Sigmoid colon (tissue), 7 donors: ENCODE results near the gene SRGN. TPM values are rescaled to one million over a fixed set of nuclear protein-coding genes. Genes with fewer than 3 reads are reported as not detected.
"Not testable (repeated sequence)": the region's sequence is repeated elsewhere in the genome, so short reads cannot be mapped to it uniquely, and the experiment has no call there.

Experiments
- DNase-seq: peaks from one replicate; pipeline ENCODE4 v3.0.0-alpha.2; 2019
- H3K27ac ChIP-seq, 4 donors: fragments of 200-600 bp; sonication (generic); one replicate each; pipeline ENCODE4 v1.5.1; 2016 to 2019; ENCODE audit warnings: mild to moderate bottlenecking in 1 of 4
- H3K27me3 ChIP-seq, 3 donors: fragments of 200-600 bp; sonication (generic); one replicate each; pipeline ENCODE4 v1.5.1; 2019; ENCODE audit warnings: mild to moderate bottlenecking in 1 of 3
- H3K36me3 ChIP-seq, 4 donors: fragments of 200-600 bp; sonication (generic); one replicate each; pipeline ENCODE4 v1.5.1; 2016 to 2019
- H3K4me1 ChIP-seq, 4 donors: fragments of 200-600 bp; sonication (generic); one replicate each; pipeline ENCODE4 v1.5.1; 2017 to 2019
- H3K4me3 ChIP-seq, 4 donors: fragments of 200-600 bp; sonication (generic); one replicate each; pipeline ENCODE4 v1.5.1; 2017 to 2019; ENCODE audit warnings: mild to moderate bottlenecking in 2 of 4, moderate library complexity in 1 of 4
- H3K9me3 ChIP-seq, 4 donors: fragments of 200-600 bp in 3 of 4; sonication (generic) in 3 of 4; one replicate each; pipeline versions ENCODE4 v1.5.1 to v1.6.1; 2013 to 2019
- EP300 ChIP-seq, 4 donors: sonication (generic); formaldehyde crosslinking; IDR thresholded peaks; one replicate each; pipeline ENCODE4 v1.6.1; 2017; ENCODE audit warnings: antibody characterized with exemption in 4 of 4
- POLR2A ChIP-seq, 2 donors: fragments of 450-650 bp; IDR thresholded peaks; one replicate each; pipeline ENCODE4 v1.6.1; 2016; ENCODE audit warnings: antibody characterized with exemption in 2 of 2, mild to moderate bottlenecking in 2 of 2, moderate library complexity in 2 of 2
- POLR2AphosphoS5 ChIP-seq, 4 donors: sonication (generic); formaldehyde crosslinking; IDR thresholded peaks; one replicate each; pipeline ENCODE4 v1.6.1; 2017; ENCODE audit warnings: antibody characterized with exemption in 4 of 4
- WGBS, 2 donors: extraction: QIAGEN DNeasy Blood & Tissue Kit; methylation state at CpG; one replicate each; pipeline ENCODE4 v1.1.7; 2013; 5-methylcytosine and 5-hydroxymethylcytosine counted together
- intact Hi-C: fragments of 100-400 bp; cut with DNase I; formaldehyde crosslinking; loops from one replicate; pipeline ENCODE4 v1.15.1; 2023
- polyA plus RNA-seq, 3 donors: library from polyadenylated mRNA; stranded (reverse); fragments of 200-250 nt; gene quantifications; one replicate each; pipeline ENCODE4 v1.2.3, GENCODE V29; 2013
- total RNA-seq, 4 donors: library from RNA; depleted of rRNA; stranded (reverse); fragments of >200 nt; gene quantifications; one replicate each; pipeline ENCODE4 v1.1.0, GENCODE V29; 2016
- TF ChIP-seq, protein P1 (sequence below), 4 experiments: fragments of 450-650 bp in 3 of 4; fragments of 200-600 bp in 1 of 4; IDR thresholded peaks; one replicate each; pipeline ENCODE4 v1.5.1; 2016 to 2019; ENCODE audit warnings: antibody characterized with exemption in 4 of 4, mild to moderate bottlenecking in 3 of 4, moderate library complexity in 2 of 4
- donor health status: healthy with polysubstance abuse.
- donor health status: Bipolar disorder and iron deficiency.
- donor health status: healthy.

Gene SRGN, protein sequence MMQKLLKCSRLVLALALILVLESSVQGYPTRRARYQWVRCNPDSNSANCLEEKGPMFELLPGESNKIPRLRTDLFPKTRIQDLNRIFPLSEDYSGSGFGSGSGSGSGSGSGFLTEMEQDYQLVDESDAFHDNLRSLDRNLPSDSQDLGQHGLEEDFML
- total RNA-seq (10 to 100 TPM; 45.7 to 93.1 (median 81.6) TPM), polyA plus RNA-seq (100 to 1,000 TPM in 2 of 3 donors, 10 to 100 TPM in 1; 28.2 to 140 (median 124) TPM)

DNA sequence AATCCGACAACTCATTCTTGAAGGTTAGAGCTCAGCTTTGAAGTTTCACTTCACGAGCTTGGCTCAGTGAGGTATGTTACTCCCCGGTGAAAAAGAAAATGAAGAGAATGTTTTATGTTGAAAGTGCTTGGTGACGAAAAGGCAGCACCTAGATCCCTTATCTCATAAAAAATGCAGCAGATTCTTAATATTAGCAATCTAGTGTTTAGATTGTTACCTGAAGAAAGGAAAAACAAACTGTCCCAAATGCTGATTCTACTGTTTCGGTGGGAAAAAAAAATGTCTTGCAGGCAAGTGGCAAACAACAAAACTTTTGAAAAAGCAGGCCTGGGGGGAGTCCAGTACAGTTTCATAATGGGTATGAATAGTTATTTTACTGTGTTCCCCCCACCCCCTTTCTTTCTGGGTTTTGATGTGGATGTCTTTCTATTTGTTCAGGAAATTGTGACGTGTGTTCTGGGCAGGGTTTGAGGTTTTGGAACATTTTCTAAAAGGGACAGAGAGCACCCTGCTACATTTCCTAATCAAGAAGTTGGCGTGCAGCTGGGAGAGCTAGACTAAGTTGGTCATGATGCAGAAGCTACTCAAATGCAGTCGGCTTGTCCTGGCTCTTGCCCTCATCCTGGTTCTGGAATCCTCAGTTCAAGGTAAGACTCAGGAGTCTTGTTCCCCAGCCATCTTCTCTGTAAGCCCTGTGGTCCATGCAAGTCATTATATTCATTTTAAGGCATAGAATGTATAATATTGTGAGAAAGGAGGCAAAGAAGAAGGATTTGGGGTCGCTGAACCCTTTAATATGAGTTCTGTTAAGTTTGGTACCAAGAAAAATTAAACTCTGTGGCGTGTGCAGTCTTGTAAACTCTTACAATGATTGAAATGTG lies at the start of gene SRGN:
Gene SRGN (plus strand): TSS at position 514 of the 881 bp plus-strand sequence. CDS start 55 bp downstream, at position 569.
- intact Hi-C loops = no loop called here
- Histone ChIP-seq H3K36me3 (no peaks in the 10 kb centered on the region), H3K4me1 (no peaks in the 10 kb centered on the region), H3K27me3 (no peaks in the 10 kb centered on the region), H3K4me3 (peak within 1 kb of the TSS; percentile 15 to 39 (median 22)), H3K9me3 (no peaks in the 10 kb centered on the region), H3K27ac (peak within 1 kb of the TSS; percentile 61 to 79 (median 70))
- DNase-seq = peak; percentile 86
- TF ChIP-seq, protein P1, sequence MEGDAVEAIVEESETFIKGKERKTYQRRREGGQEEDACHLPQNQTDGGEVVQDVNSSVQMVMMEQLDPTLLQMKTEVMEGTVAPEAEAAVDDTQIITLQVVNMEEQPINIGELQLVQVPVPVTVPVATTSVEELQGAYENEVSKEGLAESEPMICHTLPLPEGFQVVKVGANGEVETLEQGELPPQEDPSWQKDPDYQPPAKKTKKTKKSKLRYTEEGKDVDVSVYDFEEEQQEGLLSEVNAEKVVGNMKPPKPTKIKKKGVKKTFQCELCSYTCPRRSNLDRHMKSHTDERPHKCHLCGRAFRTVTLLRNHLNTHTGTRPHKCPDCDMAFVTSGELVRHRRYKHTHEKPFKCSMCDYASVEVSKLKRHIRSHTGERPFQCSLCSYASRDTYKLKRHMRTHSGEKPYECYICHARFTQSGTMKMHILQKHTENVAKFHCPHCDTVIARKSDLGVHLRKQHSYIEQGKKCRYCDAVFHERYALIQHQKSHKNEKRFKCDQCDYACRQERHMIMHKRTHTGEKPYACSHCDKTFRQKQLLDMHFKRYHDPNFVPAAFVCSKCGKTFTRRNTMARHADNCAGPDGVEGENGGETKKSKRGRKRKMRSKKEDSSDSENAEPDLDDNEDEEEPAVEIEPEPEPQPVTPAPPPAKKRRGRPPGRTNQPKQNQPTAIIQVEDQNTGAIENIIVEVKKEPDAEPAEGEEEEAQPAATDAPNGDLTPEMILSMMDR (IDR thresholded peaks at IDR 0.05) = no peak
- TF ChIP-seq EP300 (IDR thresholded peaks at IDR 0.05) = peak; percentile 22 to 74 (median 58)
- peak; percentile 58 to 64 for TF ChIP-seq POLR2A (IDR thresholded peaks at IDR 0.05)
- peak; percentile 76 to 96 (median 92) for TF ChIP-seq POLR2AphosphoS5 (IDR thresholded peaks at IDR 0.05)
- WGBS, 2 donors = 33 to 58% methylated on average over 10 of the region's 10 CpGs

DNA sequence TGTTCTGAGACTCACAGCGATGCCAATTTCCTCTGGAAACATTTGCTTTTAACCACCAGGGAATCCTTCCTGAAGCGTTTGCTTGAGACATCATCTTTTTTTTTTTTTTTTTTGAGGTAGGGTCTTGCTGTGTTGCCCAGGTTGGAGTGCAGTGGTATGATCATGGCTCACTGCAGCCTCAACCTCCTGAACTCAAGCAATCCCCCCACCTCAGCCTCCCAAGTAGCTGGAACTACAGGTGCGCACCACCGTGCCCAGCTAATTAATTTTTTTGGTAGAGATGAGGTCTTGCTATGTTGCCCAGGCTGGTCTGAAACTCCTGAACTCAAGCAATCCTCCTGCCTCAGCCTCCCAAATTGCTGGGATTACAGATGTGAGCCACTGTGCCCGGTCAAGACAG lies 47.0 kb upstream of the SRGN start:
- H3K27ac ChIP-seq, H3K27me3 ChIP-seq, DNase-seq, H3K4me1 ChIP-seq, intact Hi-C loops, H3K36me3 ChIP-seq, H3K4me3 ChIP-seq, H3K9me3 ChIP-seq: not testable (repeated sequence)
- 73 to 77% methylated on average over 5 of the region's 5 CpGs for WGBS, 2 donors

DNA sequence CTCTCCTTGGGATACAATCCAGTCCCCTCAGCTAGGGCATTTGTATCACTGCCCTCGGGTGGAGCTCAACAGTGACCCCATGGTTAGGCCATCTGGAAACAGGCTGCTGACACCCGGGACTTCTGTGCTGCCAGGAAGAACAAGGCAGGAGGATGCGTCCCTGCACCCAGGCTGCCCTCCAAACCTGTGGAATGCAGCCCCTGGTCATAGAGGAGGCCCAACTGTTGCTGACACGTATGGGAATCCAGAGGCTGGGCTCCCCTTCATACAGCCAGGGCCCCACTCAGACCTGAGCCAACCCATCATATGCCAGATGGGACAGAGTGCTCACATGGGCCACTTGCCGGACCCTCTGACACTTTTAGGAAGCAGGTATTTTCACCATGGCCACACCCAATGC lies 45.5 kb upstream of the SRGN start:
- DNase-seq = no peak
- no peaks in the 10 kb centered on the region for H3K9me3 ChIP-seq
- no peak overlapping the region for H3K4me3 ChIP-seq
- 82 to 89% methylated on average over 5 of the region's 5 CpGs for WGBS, 2 donors
- TF ChIP-seq POLR2A (IDR thresholded peaks at IDR 0.05) (no peak), POLR2AphosphoS5 (IDR thresholded peaks at IDR 0.05) (no peak), EP300 (IDR thresholded peaks at IDR 0.05) (no peak)
- TF ChIP-seq, protein P1 (IDR thresholded peaks at IDR 0.05) = no peak
- intact Hi-C loops = no loop called here
- no peaks in the 10 kb centered on the region for H3K36me3 ChIP-seq
- no peaks in the 10 kb centered on the region for H3K27me3 ChIP-seq
- H3K27ac ChIP-seq = no peak overlapping the region
- H3K4me1 ChIP-seq = no peaks in the 10 kb centered on the region

DNA sequence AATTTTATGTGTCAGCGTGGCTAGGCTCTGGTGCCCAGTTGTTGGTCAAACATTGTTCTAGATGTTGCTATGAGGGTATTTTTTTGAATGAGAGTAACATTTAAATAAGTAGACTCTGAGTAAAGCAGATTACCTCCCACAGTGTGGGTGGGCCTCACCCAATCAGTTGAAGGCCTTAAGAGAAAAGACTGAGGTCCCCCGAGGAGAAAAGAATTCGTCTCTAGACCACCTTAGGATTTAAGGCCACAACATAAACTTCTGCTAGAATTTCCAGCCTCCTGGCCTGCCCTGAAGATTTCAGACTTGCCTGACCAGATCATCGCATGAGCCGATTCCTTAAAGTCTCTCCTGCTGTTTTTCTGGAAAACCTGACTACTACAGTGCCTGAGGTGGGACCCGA lies 45.1 kb upstream of the SRGN start:
- TF ChIP-seq EP300 (IDR thresholded peaks at IDR 0.05) (no peak), POLR2A (IDR thresholded peaks at IDR 0.05) (no peak), POLR2AphosphoS5 (IDR thresholded peaks at IDR 0.05) (no peak)
- TF ChIP-seq, protein P1 (IDR thresholded peaks at IDR 0.05) = no peak
- Histone ChIP-seq H3K27me3 (no peaks in the 10 kb centered on the region), H3K4me1 (no peaks in the 10 kb centered on the region), H3K27ac (no peak overlapping the region), H3K4me3 (no peak overlapping the region), H3K36me3 (no peaks in the 10 kb centered on the region), H3K9me3 (no peaks in the 10 kb centered on the region)
- no peak for DNase-seq
- 93 to 96% methylated on average over 6 of the region's 6 CpGs for WGBS, 2 donors
- intact Hi-C loops = no loop called here

GRCh38 chr10:69043931-69044531 lies 43.9 kb upstream of the SRGN start:
- TF ChIP-seq, protein P1 (IDR thresholded peaks at IDR 0.05) = no peak
- no peak for TF ChIP-seq POLR2A (IDR thresholded peaks at IDR 0.05)
- TF ChIP-seq POLR2AphosphoS5 (IDR thresholded peaks at IDR 0.05) = no peak
- no peak for TF ChIP-seq EP300 (IDR thresholded peaks at IDR 0.05)
- Histone ChIP-seq H3K9me3 (no peaks in the 10 kb centered on the region), H3K27ac (peak overlapping the region in 1 of 4 donors; percentile 52), H3K27me3 (no peaks in the 10 kb centered on the region), H3K4me3 (no peak overlapping the region), H3K4me1 (no peaks in the 10 kb centered on the region), H3K36me3 (no peaks in the 10 kb centered on the region)
- 68 to 81% methylated on average over 10 of the region's 10 CpGs for WGBS, 2 donors
- no peak for DNase-seq
- intact Hi-C loops = no loop called here
